Measurements from ENCODE around the gene MARCHF10.
"Not testable (repeated sequence)": the region's sequence is repeated elsewhere in the genome, so short reads cannot be mapped to it uniquely, and the experiment has no call there.

The MARCHF10 gene

GRCh38 chr17:62693616-62694409 is 114.3 kb downstream of the MARCHF10 start:
- no peak for DNase-seq

GRCh38 chr17:62692721-62693431 is 115.2 kb downstream of the MARCHF10 start:
- DNase-seq, result no peak

- no peak for DNase-seq
Measured at GRCh38 chr17:62692159-62692651, 115.9 kb downstream of the MARCHF10 start.

- not testable (repeated sequence) for DNase-seq
Measured at GRCh38 chr17:62691589-62691915, 116.6 kb downstream of the MARCHF10 start.

- no peak for DNase-seq
Measured at GRCh38 chr17:62690168-62690897, 117.8 kb downstream of the MARCHF10 start.

- no peak for DNase-seq
Measured at GRCh38 chr17:62689441-62690167, 118.5 kb downstream of the MARCHF10 start.

GRCh38 chr17:62688398-62689160 is 119.5 kb downstream of the MARCHF10 start:
- no peak for DNase-seq

GRCh38 chr17:62687997-62688396 is 120.1 kb downstream of the MARCHF10 start:
- DNase-seq, result no peak

- no peak for DNase-seq
Measured at GRCh38 chr17:62684179-62684578, 123.9 kb downstream of the MARCHF10 start.

GRCh38 chr17:62681939-62682381 is 126.2 kb downstream of the MARCHF10 start:
- no peak for DNase-seq

GRCh38 chr17:62681061-62681938 is 126.8 kb downstream of the MARCHF10 start:
- DNase-seq, result no peak

GRCh38 chr17:62680541-62681052 is 127.5 kb downstream of the MARCHF10 start:
- DNase-seq, result no peak

GRCh38 chr17:62679866-62680377 is 128.2 kb downstream of the MARCHF10 start:
- no peak for DNase-seq

GRCh38 chr17:62678214-62678919 is 129.7 kb downstream of the MARCHF10 start:
- no peak for DNase-seq

GRCh38 chr17:62676952-62677596 is 131.0 kb downstream of the MARCHF10 start:
- no peak for DNase-seq

GRCh38 chr17:62676231-62676943 is 131.7 kb downstream of the MARCHF10 start:
- DNase-seq, result no peak

- DNase-seq, result no peak
Measured at GRCh38 chr17:62675701-62676100, 132.4 kb downstream of the MARCHF10 start.

GRCh38 chr17:62675260-62675659 is 132.9 kb downstream of the MARCHF10 start:
- no peak for DNase-seq

- no peak for DNase-seq
Measured at GRCh38 chr17:62674841-62675240, 133.3 kb downstream of the MARCHF10 start.
